K562 (cell line): Measurements from ENCODE around the gene KISS1R. TPM values are rescaled to one million over a fixed set of nuclear protein-coding genes. Genes with fewer than 3 reads are reported as not detected.

Experiments used
- FOXP1 ChIP-seq: sonication (generic); formaldehyde crosslinking; IDR thresholded peaks from 2 replicates; pipeline ENCODE4 v1.8.0; 2022; ENCODE audit warnings: mild to moderate bottlenecking, missing genetic modification reagents
- JUND ChIP-seq, 2 experiments: IDR thresholded peaks; 2 replicates in 1 of 2; 3 replicates in 1 of 2; pipeline ENCODE4 v1.6.1; 2011; ENCODE audit warnings: borderline replicate concordance in 2 of 2, low read depth in 2 of 2, low read length in 2 of 2, improper control_type of control experiment in 1 of 2, missing biosample characterization in 1 of 2, missing genetic modification characterization in 1 of 2, missing genetic modification reagents in 1 of 2
- NKRF ChIP-seq: fragments of 450-650 bp; IDR thresholded peaks from 2 replicates; pipeline ENCODE4 v1.6.1; 2016; ENCODE audit warnings: borderline replicate concordance
- PCBP1 ChIP-seq: fragments of 200-400 bp; formaldehyde crosslinking; IDR thresholded peaks from 2 replicates; pipeline ENCODE4 v1.6.1; 2018; ENCODE audit warnings: mild to moderate bottlenecking, low read depth, low read length; ENCODE audit not compliant: poor library complexity, severe bottlenecking
- PHB2 ChIP-seq: fragments of 450-650 bp; IDR thresholded peaks from 2 replicates; pipeline ENCODE4 v1.6.1; 2017; ENCODE audit warnings: low read depth
- SREBF1 ChIP-seq: fragments of 150-350 bp; IDR thresholded peaks from 2 replicates; pipeline ENCODE4 v1.6.1; 2014; ENCODE audit warnings: antibody characterized with exemption, low read depth, low read length, borderline replicate concordance
- THAP12 ChIP-seq: fragments of 250-450 bp; sonication (Bioruptor Pico); IDR thresholded peaks from 2 replicates; pipeline ENCODE4 v1.9.0; 2021; ENCODE audit warnings: mild to moderate bottlenecking, inconsistent platforms
- ZNF398 ChIP-seq: fragments of 250-450 bp; sonication (Bioruptor Pico); IDR thresholded peaks from 2 replicates; pipeline ENCODE4 v1.8.0; 2021; ENCODE audit warnings: moderate library complexity, mild to moderate bottlenecking, inconsistent platforms
- polyA plus RNA-seq, 8 experiments: library from polyadenylated mRNA; depleted of rRNA in 4 of 8; stranded (reverse) in 5 of 8; unstranded in 3 of 8; fragments of >200 nt; fragmentation: Nextera tagmentation in 2 of 8; fragmentation: Illumina TruSeq in 1 of 8; extraction: Ambion mirVana in 2 of 8; extraction: Trizol in 1 of 8; gene quantifications; 2 replicates each; pipeline versions ENCODE4 v1.2.1 to v1.2.3, GENCODE V29; 2011 to 2014; ENCODE audit warnings: inconsistent platforms in 1 of 8, missing spikeins in 1 of 8
- total RNA-seq, 7 experiments: library from RNA; depleted of rRNA in 6 of 7; stranded (reverse); fragments of >200 nt in 6 of 7; fragmentation: Illumina TruSeq in 2 of 7; extraction: Trizol in 2 of 7; gene quantifications; 2 replicates each; pipeline versions ENCODE4 v1.2.1 to v1.2.3, GENCODE V29; 2011 to 2021; ENCODE audit warnings: low replicate concordance in 1 of 7

KISS1R gene
- total and polyA plus RNA-seq, 9 of the 15 experiments (the other 6 are each of a cell fraction or from before 2014, with no cell fraction given): 0.37 to 39.4 (median 2.0) TPM

- TF ChIP-seq NKRF: peak; percentile 29; the same call in 1 of the 2 replicates
- TF ChIP-seq PCBP1: no peak
- TF ChIP-seq JUND (IDR thresholded peaks at IDR 0.05; ENCODE audit: borderline replicate concordance, low read depth, low read length): no peak
- no peak for TF ChIP-seq JUND (tag; IDR thresholded peaks at IDR 0.05; ENCODE audit: borderline replicate concordance, low read depth, low read length)
- no peak for TF ChIP-seq SREBF1
- no peak for TF ChIP-seq PHB2
- TF ChIP-seq ZNF398: no peak
- no peak for TF ChIP-seq THAP12 (CRISPR knock-in tag)
- TF ChIP-seq FOXP1 (CRISPR knock-in tag): no peak
Observed at GRCh38 chr19:904545-904944, 12.6 kb upstream of the KISS1R start (continued).
